Stimulated activated CD8-positive, alpha-beta memory T cell treated with anti-CD3 and anti-CD28 coated beads, Interleukin-15, amount 100 ng/mL, for 48 hours (primary cell): ENCODE measurements around the gene HACD2.

Experiments
- DNase-seq, 2 donors: peaks; one replicate each; pipeline ENCODE4 v3.0.0-alpha.2; 2020; ENCODE audit warnings: low read depth in 2 of 2

HACD2 gene

DNA sequence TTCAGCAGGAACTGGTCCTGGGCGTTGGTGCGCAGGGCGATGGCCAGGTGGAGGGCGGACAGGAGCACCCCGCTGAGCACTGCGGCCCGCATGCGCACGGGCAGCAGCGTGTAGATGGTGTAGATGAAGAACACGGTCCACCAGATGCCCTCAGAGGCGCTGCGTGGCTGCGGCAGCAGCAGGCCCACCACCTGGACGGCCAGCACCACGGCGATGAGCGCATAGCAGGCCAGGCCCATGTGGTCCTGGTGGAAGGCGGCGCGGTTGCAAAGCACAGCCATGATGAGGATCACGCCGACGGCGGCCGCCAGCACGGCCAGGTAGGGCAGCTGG lies 137.5 kb downstream of the HACD2 start:
- no peak for DNase-seq

DNA sequence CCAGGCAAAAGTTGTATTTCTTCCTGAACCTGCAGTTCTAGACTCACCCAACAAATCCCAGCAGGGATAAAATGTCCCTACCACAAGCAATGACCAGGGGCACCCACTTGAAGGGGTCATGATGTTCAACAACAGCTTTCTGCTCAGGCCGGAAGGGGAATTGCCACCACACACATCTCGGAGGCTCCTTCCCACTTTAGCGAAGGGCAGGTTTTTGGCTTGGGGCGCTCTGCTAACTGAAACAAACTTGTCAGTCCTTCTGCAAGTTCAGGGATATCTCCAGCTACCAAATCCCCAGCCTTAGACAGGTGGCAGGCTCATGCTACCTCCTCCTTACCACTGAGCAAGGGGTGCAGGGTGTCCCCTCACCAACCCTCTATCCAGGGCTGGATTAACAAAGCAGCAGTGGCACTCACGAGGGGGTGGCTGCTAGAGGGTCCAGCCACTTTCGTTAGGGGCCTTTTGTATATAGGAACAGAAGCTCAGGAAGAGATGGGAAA lies 138.2 kb downstream of the HACD2 start:
- no peak for DNase-seq

- no peak for DNase-seq
Measured at GRCh38 chr3:123446210-123446609, 138.6 kb downstream of the HACD2 start.

DNA sequence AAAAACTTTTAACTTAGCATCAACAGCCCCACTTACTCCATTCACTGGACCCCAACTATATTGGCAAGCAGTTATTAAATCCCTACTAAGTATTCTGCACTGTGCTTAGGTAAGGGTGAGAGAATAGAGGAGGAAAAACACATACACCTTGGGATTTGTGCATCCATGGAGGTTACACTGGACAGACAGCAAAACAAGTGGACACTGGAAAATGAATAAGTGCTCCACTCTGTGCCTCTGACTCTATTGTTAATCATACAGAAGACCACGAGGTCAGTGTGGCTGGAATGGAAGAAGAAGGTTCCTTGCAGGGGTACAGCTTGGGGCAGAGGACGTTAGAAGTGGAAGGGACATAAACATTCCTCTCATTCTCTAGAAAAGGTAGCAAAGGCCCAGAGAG lies 139.2 kb downstream of the HACD2 start:
- DNase-seq = no peak

DNA sequence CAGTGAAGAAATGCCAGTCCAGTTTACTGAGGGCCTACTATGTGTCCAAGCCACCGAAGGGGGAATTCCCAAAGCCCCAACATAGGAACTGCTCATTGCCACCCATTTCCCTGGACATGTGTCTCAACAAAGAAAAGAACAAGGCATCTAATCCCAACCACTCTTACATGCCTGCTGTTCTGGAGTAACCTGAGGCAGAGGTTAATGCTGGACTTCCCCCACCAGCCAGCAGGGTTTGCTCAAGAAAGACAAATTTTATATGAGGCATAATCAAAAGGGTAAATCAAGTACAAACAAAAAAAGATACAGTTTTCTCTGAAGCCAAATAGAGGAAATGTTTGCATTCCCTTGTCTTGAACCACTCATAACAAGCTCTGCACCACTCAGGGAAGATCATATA lies 140.1 kb downstream of the HACD2 start:
- DNase-seq = no peak

DNA sequence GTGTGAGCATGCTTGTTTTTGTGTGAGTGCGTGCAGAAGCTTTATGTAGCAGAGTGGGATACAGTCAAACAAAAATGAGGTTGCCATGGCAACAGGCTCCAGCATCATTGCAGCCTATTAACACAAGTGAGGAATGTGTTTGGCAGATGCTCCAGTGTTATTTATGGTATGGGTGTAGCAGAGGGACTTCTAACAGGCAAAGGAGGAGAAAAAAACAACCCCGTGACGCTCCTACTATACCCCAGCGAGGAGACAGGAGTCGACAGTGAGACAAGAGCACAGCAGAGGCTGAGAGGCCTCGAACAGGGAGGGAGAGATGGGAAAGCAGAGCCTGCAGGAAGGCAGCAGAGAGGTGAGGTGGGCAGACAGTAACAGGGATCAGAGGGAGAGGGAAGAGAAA lies 140.8 kb downstream of the HACD2 start:
- no peak for DNase-seq

DNA sequence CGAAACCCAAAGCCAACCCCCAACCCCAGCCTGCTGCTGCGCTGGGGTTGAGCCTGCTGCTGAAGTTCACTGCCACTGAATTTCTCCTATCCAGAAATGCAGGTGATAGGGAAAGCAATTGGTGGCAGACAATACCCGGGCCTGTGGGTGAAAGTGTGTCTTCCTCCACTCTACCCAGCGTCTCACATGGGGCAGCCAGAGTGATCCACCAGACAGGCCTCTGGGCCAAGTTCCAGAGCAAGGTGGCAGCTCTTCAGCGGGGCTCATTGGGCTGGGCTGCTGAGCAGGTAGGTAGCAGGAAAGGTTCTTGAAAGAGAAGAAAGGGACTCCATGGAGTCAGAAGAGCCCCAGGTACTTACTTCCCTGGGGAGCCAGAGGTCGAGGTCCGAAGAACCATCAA lies 141.9 kb downstream of the HACD2 start:
- DNase-seq = no peak

DNA sequence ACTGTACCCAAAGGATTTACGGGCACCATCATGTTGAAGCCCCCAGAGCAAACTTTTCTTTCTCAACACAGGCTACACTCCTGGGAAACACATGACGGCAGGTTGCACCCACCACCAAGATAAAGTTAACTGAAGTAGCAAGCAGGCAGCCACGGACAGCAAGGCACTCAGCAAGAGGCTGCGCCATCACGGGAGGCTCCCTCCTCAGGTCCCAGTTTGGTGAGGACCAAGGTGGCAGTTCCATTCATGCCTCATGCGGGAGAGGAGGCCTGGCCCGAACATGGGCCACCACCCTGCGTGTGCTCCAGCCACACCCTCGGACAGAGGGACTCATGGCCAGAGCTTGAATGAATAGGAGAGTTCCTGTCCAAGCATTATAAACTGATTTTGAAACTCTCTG lies 142.7 kb downstream of the HACD2 start:
- no peak for DNase-seq
